ENCODE results near the gene ELAPOR2.

GRCh38 chr7:87056346-87056745 is 3.1 kb downstream of the ELAPOR2 start:
- no peak for TF ChIP-seq CTCF (conservative IDR thresholded peaks at IDR 0.05; ENCODE audit: low read depth, low read length)
- no peak for TF ChIP-seq EZH2 (IDR thresholded peaks at IDR 0.05; ENCODE audit: borderline replicate concordance, low read depth, low read length, poor library complexity, severe bottlenecking)
